Thoracic aorta (tissue), 2 donors: ENCODE results near the gene ATP8B3. TPM values are rescaled to one million over a fixed set of nuclear protein-coding genes. Genes with fewer than 3 reads are reported as not detected.

ENCODE experiments used
- ATAC-seq: fragments of 150-250 bp; one replicate; pipeline ENCODE4 v1.8.0; 2017; ENCODE audit warnings: low read depth; ENCODE audit not compliant: insufficient number of reproducible peaks, low FRiP score
- DNase-seq: peaks from one replicate; pipeline ENCODE4 v3.0.0-alpha.2; 2020; ENCODE audit warnings: low spot score
- H3K27ac ChIP-seq, 2 donors: fragments of 200-600 bp; sonication (generic); 1 replicate in 1 of 2; 2 replicates in 1 of 2; pipeline ENCODE4 v1.5.1; 2016; ENCODE audit warnings: mild to moderate bottlenecking in 2 of 2, moderate library complexity in 2 of 2
- H3K27me3 ChIP-seq: fragments of 200-600 bp; sonication (generic); replicated peaks from 2 replicates; pipeline ENCODE4 v1.6.0; 2016; ENCODE audit warnings: mild to moderate bottlenecking; ENCODE audit not compliant: insufficient read depth
- H3K36me3 ChIP-seq: fragments of 200-600 bp; sonication (generic); one replicate; pipeline ENCODE4 v1.5.1; 2016
- H3K4me1 ChIP-seq, 2 donors: fragments of 200-600 bp; sonication (generic); 1 replicate in 1 of 2; 2 replicates in 1 of 2; pipeline versions ENCODE4 v1.5.1 to v1.6.0; 2016; ENCODE audit warnings: low read depth in 2 of 2, mild to moderate bottlenecking in 1 of 2; ENCODE audit not compliant: control insufficient read depth in 1 of 2
- H3K4me3 ChIP-seq: fragments of 200-600 bp; sonication (generic); 2 replicates; pipeline ENCODE4 v1.5.1; 2016; ENCODE audit warnings: mild to moderate bottlenecking
- H3K9me3 ChIP-seq: fragments of 200-600 bp; sonication (generic); 2 replicates; pipeline ENCODE4 v1.5.1; 2016
- total RNA-seq, 2 donors: library from RNA; depleted of rRNA; stranded (reverse); fragments of >200 nt; gene quantifications; one replicate each; pipeline versions ENCODE4 v1.1.0 to v1.2.3, GENCODE V29; 2016
- TF ChIP-seq, protein P1 (sequence below): fragments of 200-600 bp; sonication (generic); IDR thresholded peaks from one replicate; pipeline ENCODE4 v1.5.1; 2019; ENCODE audit warnings: antibody characterized with exemption

ATP8B3 gene
- total RNA-seq, 2 donors from 2014 or later = 0.21 to 1.4 TPM

DNA sequence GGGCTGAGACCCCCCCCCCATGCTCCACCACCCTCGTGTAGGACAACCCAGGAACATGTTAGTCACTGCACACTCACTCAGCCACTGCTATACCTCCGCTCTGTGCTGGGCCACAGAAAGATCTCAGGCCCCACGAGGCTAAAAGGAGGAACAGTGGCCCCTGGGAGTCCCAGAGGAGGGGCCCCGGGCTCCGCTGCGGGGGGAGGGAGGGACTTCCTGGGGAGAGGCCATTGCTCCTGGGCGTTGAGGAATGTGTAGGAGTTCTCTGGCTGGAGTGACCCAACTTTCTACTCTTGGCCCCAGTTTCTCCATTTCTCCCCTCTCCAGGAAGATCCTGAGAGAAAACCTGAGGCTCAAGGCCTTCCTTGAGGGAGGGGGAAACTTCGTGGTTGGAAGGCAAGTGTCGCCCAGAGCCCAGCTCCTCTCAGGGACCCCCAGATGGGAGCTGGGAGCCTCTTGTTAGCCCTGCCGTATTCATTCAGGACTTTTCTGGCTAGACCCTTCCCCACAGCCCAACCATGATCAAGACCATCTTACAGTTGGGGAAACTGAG lies 45.2 kb downstream of the ATP8B3 start:
- peaks cover 15% of the 10 kb centered on the region for H3K27me3 ChIP-seq
- no peaks in the 10 kb centered on the region for H3K4me1 ChIP-seq
- no peaks in the 10 kb centered on the region for H3K36me3 ChIP-seq
- no peak for DNase-seq
- TF ChIP-seq, protein P1, sequence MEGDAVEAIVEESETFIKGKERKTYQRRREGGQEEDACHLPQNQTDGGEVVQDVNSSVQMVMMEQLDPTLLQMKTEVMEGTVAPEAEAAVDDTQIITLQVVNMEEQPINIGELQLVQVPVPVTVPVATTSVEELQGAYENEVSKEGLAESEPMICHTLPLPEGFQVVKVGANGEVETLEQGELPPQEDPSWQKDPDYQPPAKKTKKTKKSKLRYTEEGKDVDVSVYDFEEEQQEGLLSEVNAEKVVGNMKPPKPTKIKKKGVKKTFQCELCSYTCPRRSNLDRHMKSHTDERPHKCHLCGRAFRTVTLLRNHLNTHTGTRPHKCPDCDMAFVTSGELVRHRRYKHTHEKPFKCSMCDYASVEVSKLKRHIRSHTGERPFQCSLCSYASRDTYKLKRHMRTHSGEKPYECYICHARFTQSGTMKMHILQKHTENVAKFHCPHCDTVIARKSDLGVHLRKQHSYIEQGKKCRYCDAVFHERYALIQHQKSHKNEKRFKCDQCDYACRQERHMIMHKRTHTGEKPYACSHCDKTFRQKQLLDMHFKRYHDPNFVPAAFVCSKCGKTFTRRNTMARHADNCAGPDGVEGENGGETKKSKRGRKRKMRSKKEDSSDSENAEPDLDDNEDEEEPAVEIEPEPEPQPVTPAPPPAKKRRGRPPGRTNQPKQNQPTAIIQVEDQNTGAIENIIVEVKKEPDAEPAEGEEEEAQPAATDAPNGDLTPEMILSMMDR = no peak
- no peak overlapping the region for H3K4me3 ChIP-seq
- H3K27ac ChIP-seq = no peak overlapping the region
- H3K9me3 ChIP-seq = peaks cover 12% of the 10 kb centered on the region
- ATAC-seq = no peak

- no peak for ATAC-seq
- TF ChIP-seq, protein P1 = no peak
- H3K27me3 ChIP-seq = peaks cover 15% of the 10 kb centered on the region
Measured at GRCh38 chr19:1765904-1766799, 45.9 kb downstream of the ATP8B3 start.

DNA sequence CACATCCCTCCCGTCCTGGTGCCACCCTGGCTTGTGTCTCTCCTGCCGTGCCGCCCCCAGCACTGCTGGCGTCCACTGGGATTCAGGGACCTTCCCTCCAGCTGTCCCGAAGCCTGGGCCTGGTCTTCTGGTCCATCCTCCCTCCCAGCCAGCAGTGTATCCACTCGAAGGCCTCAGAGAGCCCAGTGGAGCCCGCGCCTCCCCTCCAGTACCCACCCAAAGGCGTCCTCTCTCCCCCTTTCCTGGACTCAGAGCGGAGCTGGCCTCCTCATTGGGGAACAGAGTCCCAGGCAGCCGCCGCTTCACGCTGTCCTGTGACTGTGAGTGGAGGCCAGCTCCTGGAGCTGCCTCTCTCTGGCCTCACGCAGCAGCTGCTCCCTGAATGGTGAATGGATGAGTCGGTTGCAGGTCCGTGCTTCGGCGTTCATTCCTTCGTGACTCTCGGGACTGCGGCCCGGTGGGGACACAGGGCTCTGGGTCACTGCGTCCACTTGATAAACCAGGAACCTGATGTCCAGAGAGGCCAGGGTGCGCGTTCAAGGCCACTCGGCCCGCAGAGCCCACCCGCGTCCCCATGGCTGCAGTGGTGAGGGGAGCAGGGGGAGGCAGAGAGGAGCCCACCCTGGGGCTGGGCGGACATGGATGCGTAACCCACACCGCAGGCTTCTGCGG lies 46.7 kb downstream of the ATP8B3 start:
- TF ChIP-seq, protein P1 = no peak
- Histone ChIP-seq H3K9me3 (no peaks in the 10 kb centered on the region), H3K36me3 (no peaks in the 10 kb centered on the region), H3K27me3 (peaks cover 15% of the 10 kb centered on the region), H3K27ac (no peak overlapping the region), H3K4me1 (no peaks in the 10 kb centered on the region), H3K4me3 (no peak overlapping the region)
- ATAC-seq (no peak), DNase-seq (no peak)

More at GRCh38 chr19:1765904-1766799, 45.9 kb downstream of the ATP8B3 start:
- no peak overlapping the region for H3K27ac ChIP-seq
- no peaks in the 10 kb centered on the region for H3K4me1 ChIP-seq
- no peaks in the 10 kb centered on the region for H3K36me3 ChIP-seq
- H3K9me3 ChIP-seq = peaks cover 6% of the 10 kb centered on the region
- no peak for DNase-seq
- H3K4me3 ChIP-seq = no peak overlapping the region

DNA sequence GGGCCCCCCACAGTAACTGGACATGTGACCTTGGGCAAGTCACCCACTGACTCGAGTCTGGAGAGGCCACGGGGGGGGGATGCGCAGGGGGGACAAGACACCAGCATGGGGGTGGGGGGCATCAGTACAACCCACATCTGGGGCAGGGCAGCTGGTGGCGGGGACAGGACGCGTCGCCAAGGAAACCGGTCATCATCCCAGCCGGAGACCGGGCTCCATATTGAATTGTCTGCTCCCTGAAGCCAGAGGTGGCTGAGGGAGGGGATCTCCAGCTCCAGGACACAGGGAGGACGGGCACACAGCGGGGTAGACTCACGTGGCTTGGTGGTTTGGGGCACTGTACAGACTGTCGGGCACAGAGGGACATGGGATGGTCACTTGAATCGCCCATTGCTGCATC lies 47.3 kb downstream of the ATP8B3 start:
- peaks cover 15% of the 10 kb centered on the region for H3K27me3 ChIP-seq
- no peak for ATAC-seq

More for the DNA sequence above, 47.3 kb downstream of the ATP8B3 start:
- H3K36me3 ChIP-seq = no peaks in the 10 kb centered on the region
- TF ChIP-seq, protein P1 = no peak
- H3K27ac ChIP-seq = no peak overlapping the region
- no peaks in the 10 kb centered on the region for H3K9me3 ChIP-seq
- no peak overlapping the region for H3K4me3 ChIP-seq
- DNase-seq = no peak
- H3K4me1 ChIP-seq = no peaks in the 10 kb centered on the region
